Measurements from ENCODE around the gene FAM83E.

- TF ChIP-seq EZH2phosphoT487 (IDR thresholded peaks at IDR 0.05; ENCODE audit: borderline replicate concordance) (no peak), CTCF (conservative IDR thresholded peaks at IDR 0.05; ENCODE audit: low read length) (no peak)
Measured at GRCh38 chr19:48578891-48579290, 36.0 kb downstream of the FAM83E start.
